Renal cortical epithelial cell (primary cell): ENCODE measurements around the gene TXLNA. TPM values are rescaled to one million over a fixed set of nuclear protein-coding genes. Genes with fewer than 3 reads are reported as not detected.

Source experiments
- DNase-seq: peaks from one replicate; pipeline ENCODE4 v3.0.0-alpha.2; 2011; ENCODE audit warnings: low read depth
- total RNA-seq: library from RNA; depleted of rRNA; stranded (reverse); fragments of >200 nt; gene quantifications from 2 replicates; pipeline ENCODE4 v1.2.3, GENCODE V29; 2014

TXLNA gene
- total RNA-seq, 1 donor from 2014 or later: 91.6 TPM

DNA sequence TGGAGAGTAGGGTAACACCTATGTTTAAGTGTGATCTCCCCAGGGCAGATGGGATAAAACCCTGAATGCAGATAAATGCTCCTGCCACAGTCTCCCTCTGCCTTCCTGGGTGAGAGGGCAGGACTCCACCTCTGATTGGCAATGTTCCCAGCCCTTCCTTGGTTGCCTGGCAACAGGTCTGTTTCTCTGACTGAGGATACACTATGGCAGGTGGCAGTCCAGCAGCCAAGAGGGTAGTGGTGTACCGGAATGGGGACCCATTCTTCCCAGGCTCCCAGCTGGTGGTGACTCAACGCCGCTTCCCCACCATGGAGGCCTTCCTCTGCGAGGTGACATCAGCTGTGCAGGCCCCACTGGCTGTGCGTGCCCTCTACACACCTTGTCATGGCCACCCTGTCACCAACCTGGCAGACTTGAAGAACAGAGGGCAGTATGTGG is 29.4 kb downstream of the TXLNA start, which contains the start of gene DCDC2B:
Gene DCDC2B, plus strand, starts transcription at position 199 of the 438 bp plus-strand sequence. Its CDS starts 5 bp downstream, at position 204.
- DNase-seq: peak; percentile 85

DNA sequence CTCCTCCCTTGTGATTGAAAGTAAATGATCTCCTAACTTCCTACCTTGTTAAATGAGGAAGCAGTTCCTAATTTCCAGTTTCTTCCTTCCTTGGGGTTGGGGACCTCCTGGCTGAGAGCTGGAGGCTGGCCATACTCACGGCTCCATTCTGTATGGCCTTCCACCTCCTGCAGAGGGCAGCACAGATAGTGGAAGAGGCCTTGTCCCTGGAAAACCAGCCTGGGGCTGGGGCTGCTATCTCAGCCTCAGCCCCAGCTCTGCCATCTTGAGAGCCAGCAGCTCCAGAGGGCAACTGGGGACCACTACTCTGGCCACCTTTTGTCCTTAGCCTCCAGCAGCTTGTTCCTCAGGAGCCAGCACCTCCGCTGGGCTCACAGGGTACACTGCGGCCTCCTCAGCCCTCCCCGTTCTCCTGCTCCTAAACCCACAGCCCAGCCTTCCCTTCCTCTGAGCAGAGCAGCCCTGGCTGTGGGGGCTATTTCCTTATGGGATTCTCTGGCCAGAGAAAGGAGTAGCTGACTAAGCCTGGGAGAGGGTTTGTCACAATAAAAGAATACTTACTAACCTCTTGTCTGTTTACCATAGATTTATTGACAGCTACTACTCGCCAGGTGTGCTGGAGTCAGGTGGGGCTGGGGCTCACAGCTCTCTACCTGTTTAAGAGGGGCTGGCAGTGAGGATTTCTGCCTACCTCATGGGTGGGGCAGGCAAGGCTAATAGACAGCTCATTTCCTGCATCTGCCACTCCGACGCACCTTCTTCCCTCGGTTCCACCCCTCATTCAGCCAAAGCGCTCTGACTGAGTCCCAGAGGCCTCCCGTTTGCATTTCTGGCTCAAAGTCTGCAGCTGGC is 36.4 kb downstream of the TXLNA start:
- DNase-seq: peak; percentile 46

DNA sequence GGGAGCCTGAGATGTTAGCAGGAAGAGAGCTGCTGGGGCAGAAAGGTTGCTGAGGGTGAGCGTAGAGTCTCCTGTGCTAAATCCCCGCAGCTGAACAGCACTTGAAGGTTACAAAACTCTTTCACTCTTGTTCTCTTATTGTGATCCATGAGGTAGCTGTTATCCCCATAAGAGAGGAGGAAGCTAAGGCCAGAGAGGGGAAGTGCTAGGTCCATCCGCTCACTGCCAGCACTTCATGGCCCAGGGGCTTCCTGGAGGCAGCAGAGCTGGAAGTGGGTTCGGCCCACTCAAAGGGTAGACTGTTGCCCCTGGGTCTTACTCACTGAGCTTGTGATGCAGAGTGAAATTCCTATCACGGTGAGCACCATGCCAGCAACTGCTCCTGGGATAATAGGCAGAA is 37.1 kb downstream of the TXLNA start:
- DNase-seq: no peak

DNA sequence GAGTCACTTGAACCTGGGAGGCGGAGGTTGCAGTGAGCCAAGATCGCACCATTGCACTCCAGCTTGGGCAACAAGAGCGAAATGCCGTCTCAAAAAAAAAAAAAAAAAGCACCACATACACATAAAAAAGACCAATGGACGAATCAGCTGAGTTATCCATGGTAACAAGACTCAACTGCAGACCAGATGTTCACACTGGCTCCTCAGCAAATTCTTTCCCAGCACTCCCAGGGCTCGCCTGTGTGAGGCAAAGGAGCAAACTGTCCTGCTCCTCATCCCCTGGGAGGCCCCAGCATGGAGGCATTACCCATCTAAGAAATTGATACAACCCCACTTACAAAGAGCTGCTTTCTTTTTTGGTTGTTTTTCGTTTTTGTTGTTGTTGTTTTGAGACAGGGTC is 39.5 kb downstream of the TXLNA start:
- no peak for DNase-seq

DNA sequence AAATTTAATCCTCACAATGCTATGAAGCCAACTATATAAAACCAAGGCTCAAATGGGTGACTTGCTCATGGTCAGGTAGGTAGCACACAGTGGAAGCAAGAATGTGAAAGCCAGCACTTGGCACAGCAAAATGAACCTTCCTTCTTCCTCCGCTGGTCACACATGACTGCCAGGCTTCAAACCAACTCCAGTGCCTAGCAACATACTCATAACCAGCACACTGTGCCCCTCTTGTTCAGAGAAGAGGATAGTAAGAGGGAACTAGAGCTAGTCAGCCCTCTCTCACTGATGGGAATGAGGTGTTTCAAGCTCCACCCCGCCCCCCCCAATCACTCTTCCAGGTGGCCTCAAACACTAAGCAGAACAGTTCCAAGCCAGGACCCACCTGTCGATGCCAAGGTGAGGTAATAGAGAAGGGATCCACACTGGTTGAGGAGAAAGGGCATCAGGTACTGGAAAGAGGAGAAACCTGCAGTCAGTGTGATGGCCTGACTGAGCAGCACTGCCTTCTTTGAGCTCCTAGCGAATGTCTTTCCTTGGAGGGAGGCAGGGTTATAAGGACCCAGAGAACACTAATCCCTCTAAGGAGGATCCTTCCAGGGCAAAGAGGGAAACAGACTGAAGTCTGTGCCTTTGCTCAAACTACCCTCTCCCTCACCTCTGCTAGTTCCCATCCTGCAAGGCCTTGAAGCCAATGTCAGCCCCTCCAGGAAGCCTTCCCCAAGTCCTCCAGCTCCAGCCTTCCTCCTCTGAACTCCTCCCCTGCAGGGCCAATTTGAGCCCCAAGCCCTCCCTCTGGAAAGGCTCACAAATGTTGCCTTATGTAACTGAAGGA is 41.5 kb downstream of the TXLNA start:
- DNase-seq: peak; percentile 88

DNA sequence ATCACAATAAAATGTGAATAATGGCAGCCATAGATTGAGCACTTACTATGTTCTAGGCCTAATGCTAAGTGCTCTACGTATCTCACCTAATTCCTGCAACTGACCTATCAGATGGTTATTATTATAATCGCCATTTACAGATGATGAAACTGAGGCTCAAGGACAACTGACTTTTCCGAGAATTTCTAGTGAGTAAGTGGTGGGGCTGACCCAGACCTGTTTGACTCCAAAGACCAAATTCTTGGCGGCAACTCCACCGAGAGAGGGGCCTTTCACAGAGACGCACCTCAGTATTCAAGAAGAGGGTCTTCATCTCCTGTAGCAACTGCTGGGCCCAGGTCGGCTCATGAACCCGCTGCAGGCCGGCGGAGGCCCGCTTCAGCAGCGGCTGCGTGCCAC is 42.1 kb downstream of the TXLNA start:
- DNase-seq: no peak

DNA sequence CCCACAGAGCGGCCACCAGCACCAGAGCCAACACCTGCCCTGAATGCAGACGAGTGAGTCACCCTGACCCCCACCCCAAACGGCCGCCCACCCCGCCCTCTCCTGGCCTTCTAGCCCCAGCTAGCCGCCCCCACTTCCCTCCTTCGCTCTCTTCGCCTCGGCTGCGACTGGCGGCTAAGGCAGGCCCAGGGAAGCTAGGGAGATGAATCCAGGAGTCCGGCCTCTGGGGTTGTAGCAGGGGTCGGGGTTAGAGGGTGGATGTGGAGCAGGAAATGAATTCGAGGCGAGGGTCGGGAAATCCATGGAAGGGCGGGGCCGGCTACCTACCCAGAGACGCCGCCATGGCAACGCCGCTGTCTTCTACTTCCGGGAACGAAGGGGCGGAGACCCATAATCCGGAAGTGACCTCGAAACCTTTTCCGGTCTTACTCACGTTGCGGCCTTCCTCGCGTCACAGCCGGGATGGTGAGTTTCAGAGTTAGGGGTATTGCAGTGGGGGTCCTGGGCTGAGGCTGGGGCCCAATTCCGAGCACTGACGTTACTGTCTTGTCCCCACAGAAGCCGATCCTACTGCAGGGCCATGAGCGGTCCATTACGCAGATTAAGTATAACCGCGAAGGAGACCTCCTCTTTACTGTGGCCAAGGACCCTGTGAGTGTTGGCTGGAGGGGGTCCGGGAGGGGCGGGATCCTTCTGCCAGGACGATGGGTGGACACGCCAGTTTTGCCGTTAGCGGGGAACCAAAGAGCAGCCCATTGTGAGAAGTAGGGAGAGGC is 42.7 kb downstream of the TXLNA start, which contains the start of the genes EIF3I and TMEM234:
Gene EIF3I, plus strand, starts transcription at position 428 of the 776 bp plus-strand sequence. Its CDS starts 35 bp downstream, at position 463.
Gene TMEM234, minus strand, starts transcription at position 374 of the 776 bp plus-strand sequence. Its CDS starts 31 bp downstream, at position 343.
- DNase-seq: peak; percentile 88

DNA sequence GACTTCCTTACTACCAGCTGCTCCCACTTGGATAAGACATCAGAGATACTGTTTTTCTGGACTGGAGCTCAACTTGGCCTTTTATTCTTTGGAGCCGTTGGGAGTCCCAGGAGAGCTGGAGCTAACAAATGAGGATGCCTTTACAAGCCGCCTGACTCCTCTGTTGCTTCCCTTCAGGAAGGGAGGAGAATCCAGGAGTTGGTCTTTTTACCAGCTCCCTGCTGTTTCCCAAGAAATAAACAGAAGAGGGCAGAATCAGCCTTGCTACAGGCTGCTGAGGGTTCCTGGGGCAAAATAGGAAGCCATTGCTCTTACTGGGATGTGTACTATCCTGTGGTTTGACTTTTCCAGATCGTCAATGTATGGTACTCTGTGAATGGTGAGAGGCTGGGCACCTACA is 44.2 kb downstream of the TXLNA start:
- DNase-seq: no peak

DNA sequence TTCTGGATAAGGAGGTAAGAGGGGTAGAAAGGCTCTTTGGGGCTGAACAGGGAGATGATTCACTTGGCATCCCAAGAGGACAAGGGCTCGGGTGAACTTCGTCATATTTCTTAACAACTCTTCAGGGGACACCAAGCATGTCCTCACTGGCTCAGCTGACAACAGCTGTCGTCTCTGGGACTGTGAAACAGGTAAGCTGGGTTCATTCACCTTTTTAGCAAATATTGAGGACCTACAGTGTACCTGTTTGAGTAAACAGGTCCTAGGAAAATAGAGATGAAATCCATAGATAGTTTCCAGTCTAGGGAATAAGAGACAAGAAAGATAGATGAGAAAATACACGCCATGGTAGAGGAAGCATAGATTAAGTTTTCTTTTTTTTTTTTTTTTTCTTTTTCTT is 44.8 kb downstream of the TXLNA start:
- DNase-seq: no peak

DNA sequence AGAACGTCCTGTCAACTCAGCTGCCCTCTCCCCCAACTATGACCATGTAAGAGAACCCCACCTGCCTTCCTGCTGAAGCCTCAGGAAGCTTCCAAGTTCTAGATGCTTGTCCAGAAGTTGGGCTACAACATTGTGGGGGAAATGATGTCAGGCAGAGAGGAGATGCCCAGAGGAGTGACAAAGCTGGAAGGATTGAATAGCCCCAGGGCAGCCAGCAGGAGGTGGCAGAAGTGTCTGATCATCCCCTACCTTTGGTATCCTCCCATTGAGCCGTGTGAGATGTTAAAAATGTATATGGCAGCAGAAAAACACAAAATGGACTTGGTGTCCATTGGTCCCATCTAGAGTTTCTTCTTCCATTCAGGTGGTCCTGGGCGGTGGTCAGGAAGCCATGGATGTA is 49.3 kb downstream of the TXLNA start:
- DNase-seq: no peak

DNA sequence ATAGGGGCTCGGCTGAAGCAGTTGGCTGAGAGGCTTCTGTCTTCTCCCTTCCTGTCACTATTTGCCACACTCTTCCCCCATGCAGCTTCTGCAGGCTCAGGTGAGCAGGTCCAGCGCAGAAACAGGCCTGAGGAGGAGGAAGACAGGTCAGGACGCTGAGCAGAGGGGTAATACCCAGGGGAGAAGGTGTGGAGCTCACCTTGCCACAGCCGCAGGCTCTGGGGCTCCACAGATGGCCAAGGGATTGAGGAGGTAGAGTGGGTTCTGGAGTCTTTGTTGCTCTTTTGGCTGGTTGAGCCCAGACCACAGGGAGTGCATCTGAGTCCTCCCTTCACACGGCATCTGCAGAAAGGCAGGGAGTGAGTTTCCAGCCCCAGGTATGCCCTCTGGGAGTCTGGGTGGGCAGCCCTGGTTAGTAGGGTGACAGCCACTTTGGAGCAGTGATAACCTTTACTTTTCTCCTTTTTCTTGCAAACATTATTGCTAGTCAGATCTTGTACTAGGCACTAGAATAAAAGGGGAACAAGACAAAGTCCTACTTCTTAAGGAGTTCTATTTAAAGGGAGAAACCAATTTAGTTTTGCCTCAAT is 52.5 kb downstream of the TXLNA start:
- DNase-seq: no peak

DNA sequence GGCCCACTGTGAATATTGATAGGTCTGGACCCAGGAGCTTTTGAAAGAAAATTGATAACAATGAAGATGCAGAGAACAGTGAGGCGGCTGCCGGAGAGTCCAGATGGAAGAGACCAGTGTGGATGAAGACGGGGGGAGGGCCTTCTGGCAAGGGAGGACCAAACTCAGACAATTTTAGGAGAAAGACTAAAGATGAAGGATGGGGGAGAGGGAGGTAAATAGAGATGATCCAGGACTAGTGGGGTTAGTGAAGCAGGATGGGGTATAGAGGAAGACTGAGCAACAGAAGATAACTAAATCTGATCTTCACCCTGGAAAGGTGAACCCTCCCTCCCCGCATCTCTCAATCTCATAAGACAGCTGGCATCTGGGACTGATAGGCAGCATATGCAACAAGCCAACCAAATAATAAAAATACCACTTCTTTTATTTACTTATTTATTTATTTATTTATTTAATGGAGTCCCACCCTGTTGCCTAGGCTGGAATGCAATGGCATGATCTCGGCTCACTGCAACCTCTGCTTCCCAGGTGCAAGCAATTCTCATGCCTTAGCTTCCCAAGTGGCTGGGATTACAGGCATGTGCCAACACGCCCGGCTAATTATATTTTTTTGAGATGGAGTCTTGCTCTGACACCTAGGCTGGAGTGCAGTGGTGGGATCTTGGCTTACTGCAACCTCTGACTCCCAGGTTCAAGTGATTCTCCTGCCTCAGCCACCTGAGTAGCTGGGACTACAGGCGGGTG is 53.3 kb downstream of the TXLNA start:
- no peak for DNase-seq

DNA sequence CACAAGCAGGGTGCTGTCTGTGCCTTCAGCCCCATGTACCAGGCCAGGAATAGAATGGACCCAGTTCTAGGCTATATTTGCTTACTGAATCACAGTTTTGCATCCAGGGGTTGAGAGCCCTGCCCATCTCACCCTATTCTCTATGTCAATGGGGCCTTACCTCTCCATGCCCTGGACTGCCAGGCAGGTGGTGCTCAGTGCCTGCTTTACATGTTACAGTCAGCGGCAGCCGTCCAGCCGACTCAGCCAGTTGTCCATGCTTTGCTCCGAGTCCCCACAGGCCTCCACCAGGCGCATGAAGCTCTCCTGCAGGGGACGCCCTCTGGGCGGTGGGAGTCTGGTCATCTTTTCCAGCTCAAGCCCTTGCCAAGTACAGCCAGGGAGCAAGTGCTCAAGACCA is 55.3 kb downstream of the TXLNA start:
- no peak for DNase-seq

DNA sequence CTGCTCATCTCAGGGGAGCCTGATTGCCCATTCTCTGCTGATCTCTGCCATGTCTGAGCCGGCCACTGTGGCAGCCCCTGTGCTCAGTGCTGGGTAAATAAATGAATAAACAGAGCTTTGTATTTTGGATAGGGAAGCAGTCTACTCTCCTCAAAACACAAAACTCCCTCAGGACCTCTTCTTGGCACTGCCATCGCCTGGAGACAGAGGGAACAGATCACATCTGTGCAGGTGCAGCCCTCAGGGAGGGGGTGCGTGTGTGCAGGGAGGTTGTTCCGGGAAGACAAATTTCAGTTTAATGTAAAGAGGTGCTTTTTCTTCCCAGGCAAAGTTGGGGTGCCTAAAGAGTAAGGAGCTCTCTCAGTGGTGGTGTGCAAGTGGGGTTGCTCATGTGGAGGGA is 59.9 kb downstream of the TXLNA start:
- no peak for DNase-seq

DNA sequence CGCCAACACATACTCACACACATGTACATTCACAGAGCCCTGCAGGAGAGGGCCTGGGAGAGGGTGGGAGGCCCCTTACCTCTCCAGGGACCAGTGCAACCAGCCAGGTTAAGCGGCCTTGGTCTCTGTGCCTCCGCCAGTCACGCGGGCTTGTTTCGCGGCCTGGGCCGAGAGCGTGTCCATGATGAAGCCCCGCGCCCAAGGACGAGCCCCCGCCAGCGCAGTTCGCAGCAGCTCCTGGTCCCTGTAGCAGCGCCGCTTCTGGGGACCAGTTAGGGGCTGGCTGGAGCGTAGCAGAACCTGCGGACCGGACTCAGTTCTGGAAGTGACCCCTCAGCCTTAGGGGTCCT is 60.3 kb downstream of the TXLNA start:
- DNase-seq: no peak

DNA sequence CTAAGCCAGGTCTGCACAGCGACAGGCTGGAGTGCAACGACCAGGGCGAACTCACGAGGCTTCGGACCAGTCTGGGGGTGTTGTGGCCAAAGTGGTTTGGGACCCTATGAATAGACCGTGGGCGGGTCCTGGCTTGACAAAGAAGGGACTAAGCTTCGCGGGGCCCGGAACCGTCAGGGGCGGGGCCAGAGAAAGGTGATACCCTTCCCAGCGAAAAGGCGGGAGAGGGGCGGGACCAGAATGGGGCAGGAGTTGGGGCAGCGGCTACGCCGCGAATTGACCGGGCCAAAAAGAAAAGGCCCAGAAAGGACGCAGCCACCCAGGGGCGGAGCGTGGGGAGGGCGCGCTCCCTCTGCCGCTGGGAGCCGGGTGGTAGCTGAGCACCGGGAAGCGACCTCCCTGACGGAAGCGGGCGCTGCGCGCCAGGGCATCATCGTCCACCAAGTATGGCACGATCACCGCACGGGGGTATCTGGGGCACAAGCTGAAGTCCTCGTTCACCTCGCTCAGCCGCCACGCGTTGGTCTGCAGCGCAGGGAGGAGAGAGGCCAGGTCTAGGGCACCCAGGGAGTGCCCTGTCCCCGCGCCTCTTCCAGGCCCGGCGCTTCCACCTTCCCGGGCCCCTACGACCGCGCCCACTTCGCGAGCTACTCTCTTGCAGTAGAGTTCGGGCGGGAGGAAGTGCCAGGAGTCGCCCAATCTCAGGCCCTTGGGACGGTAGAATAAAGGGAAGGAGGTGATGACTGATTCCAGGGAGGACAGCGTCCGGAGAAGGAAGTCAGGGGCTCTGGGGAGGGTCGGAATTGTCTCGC is 60.9 kb downstream of the TXLNA start:
- DNase-seq: no peak

DNA sequence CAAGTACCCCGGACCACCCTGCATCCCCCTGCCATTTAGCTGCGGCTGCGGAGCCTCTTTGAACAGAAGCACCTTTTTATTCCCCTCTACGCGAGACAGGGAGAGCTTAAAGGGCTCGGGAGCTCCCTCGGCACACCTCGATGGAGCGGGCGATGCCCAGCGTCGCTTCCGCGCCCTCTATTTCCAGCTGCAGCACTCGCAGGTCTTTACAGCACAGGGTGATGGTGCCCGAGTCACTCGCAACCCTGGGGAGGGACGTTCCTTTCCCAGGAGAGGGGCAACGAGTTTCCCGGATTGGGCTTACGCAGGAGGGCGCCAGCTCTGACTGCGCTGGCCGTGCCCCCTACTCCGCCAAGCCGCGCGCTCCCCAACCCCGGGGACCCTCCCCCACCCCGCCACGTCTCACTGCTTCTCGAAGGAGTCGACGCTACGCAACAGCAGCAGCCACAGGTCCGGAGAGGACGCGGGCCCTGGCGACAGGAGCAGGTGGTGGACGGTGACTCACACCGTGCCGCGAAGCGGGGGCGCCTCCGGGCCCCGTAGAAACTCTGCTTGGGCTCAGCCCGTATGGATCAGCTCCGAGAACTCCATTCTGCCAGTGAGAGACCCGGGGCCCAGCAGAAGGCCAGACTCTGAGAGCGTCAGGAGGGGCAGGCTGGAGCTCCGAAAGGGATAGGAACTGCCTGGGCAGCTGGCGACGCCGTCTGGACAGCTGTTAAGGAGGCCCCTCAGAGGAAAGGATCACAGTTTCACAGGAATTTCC is 61.7 kb downstream of the TXLNA start:
- DNase-seq: peak; percentile 38

DNA sequence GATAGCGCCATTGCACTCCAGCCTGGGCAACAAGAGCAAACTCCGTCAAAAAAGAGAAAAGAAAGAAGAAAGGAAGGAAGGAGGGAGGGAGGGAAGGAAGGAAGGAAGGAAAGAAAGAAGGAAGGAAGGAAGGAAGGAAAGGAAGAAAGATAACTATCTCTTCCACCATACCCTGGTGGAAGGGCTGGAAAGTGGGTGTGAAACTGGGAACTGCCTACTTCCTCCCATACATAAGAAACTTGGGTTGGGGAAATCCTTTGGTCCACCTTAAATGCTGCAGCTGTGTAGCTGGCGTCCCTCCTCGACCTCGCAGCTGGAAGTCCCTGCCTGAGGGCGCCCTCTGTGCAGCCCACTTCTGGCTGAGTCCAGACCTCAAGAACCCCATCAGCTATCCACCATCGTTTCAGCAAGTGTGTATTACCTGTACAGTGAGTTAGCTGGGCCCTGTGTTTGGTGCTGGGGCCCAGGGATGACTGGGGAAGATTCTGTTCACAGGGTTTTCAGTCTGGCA is 62.9 kb downstream of the TXLNA start:
- DNase-seq: no peak

DNA sequence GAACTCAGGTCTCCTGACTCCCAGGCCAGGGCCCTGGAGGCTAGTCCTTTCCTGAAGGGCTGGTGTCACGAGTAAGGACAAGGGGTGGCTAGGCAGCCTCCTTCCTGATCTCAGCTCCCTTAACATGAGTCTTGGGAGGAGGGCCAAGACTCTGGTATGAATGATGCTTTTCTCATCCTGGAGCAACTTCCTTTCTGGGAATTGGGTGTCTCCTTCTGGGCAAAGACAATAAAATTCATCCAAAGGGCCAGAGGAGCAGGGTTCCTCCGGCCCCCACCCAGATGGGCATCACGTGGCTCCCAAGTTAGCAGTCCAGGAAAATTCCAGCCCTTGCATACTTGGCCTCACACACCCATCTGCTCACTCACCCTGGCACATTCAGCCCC is 67.4 kb downstream of the TXLNA start, which contains the start of gene FAM167B:
Gene FAM167B, plus strand, starts transcription at position 335 of the 386 bp plus-strand sequence. CDS start 200 bp downstream, outside the sequence.
- no peak for DNase-seq
